Measurements from ENCODE around the gene MCRIP1.

MCRIP1 gene

DNA sequence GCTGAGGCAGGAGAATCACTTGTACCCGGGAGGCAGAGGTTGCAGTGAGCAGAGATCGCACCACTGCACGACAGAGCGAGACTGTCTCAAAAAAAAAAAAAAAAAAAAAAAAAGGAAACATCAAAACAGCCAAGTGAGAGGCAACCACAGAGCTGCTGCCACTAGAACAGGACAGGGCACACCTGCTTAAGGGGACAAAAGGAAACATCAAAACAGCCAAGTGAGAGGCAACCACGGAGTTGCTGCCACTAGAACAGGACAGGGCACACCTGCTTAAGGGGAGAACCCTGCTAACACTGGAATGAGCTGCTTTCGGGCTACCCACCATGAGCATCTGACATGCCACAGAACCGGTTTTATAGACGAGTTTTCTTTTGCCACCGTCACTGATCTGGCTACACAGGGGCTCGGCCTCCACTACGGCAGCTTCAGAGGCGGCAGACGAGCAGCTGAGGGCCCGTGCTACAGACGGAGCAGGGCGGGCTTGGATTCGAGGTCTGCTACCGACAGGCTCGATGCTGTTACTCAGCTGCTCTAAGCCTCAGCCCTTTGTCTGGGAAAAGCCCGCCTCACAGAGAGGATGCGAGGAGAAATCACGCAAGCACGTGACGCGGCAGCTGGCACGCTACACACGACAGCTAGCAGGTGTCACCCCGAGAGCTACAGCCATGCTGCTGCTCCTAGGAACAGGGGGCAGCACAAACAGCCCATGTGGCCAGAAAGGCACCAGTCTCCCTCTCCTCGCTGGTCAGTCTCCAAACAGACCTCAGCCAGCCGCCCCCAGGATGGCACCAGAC, 25.3 kb upstream of the MCRIP1 start:
- ATAC-seq: no peak
- TF ChIP-seq ZC3H10 (CRISPR knock-in tag; IDR thresholded peaks at IDR 0.05) (no peak), GLIS3 (CRISPR knock-in tag; IDR thresholded peaks at IDR 0.05) (no peak), SNAI2 (CRISPR knock-in tag; IDR thresholded peaks at IDR 0.05) (no peak), ZNF8 (CRISPR knock-in tag; IDR thresholded peaks at IDR 0.05) (no peak), ZFP30 (CRISPR knock-in tag; IDR thresholded peaks at IDR 0.05) (no peak), ZNF70 (CRISPR knock-in tag; IDR thresholded peaks at IDR 0.05) (no peak), BACH2 (CRISPR knock-in tag; IDR thresholded peaks at IDR 0.05; ENCODE audit: borderline replicate concordance) (no peak), RARB (CRISPR knock-in tag; IDR thresholded peaks at IDR 0.05) (no peak), PPARA (CRISPR knock-in tag; IDR thresholded peaks at IDR 0.05; ENCODE audit: borderline replicate concordance) (no peak), ARNTL (CRISPR knock-in tag; IDR thresholded peaks at IDR 0.05; ENCODE audit: borderline replicate concordance, low read depth) (no peak), ZNF565 (CRISPR knock-in tag; conservative IDR thresholded peaks at IDR 0.05; ENCODE audit: low read depth) (no peak), OSR1 (CRISPR knock-in tag; IDR thresholded peaks at IDR 0.05) (no peak), ZFP3 (CRISPR knock-in tag; IDR thresholded peaks at IDR 0.05) (no peak), ISL1 (CRISPR knock-in tag; IDR thresholded peaks at IDR 0.05) (no peak), TOX (CRISPR knock-in tag; IDR thresholded peaks at IDR 0.05; ENCODE audit: borderline replicate concordance) (no peak)
- TF ChIP-seq, protein P1, sequence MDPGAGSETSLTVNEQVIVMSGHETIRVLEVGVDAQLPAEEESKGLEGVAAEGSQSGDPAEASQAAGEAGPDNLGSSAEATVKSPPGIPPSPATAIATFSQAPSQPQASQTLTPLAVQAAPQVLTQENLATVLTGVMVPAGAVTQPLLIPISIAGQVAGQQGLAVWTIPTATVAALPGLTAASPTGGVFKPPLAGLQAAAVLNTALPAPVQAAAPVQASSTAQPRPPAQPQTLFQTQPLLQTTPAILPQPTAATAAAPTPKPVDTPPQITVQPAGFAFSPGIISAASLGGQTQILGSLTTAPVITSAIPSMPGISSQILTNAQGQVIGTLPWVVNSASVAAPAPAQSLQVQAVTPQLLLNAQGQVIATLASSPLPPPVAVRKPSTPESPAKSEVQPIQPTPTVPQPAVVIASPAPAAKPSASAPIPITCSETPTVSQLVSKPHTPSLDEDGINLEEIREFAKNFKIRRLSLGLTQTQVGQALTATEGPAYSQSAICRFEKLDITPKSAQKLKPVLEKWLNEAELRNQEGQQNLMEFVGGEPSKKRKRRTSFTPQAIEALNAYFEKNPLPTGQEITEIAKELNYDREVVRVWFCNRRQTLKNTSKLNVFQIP (CRISPR knock-in tag; IDR thresholded peaks at IDR 0.05; ENCODE audit: borderline replicate concordance, low read depth): no peak
- TF ChIP-seq, protein P2, sequence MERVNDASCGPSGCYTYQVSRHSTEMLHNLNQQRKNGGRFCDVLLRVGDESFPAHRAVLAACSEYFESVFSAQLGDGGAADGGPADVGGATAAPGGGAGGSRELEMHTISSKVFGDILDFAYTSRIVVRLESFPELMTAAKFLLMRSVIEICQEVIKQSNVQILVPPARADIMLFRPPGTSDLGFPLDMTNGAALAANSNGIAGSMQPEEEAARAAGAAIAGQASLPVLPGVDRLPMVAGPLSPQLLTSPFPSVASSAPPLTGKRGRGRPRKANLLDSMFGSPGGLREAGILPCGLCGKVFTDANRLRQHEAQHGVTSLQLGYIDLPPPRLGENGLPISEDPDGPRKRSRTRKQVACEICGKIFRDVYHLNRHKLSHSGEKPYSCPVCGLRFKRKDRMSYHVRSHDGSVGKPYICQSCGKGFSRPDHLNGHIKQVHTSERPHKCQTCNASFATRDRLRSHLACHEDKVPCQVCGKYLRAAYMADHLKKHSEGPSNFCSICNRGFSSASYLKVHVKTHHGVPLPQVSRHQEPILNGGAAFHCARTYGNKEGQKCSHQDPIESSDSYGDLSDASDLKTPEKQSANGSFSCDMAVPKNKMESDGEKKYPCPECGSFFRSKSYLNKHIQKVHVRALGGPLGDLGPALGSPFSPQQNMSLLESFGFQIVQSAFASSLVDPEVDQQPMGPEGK (CRISPR knock-in tag; IDR thresholded peaks at IDR 0.05; ENCODE audit: borderline replicate concordance): no peak
- TF ChIP-seq, protein P3, sequence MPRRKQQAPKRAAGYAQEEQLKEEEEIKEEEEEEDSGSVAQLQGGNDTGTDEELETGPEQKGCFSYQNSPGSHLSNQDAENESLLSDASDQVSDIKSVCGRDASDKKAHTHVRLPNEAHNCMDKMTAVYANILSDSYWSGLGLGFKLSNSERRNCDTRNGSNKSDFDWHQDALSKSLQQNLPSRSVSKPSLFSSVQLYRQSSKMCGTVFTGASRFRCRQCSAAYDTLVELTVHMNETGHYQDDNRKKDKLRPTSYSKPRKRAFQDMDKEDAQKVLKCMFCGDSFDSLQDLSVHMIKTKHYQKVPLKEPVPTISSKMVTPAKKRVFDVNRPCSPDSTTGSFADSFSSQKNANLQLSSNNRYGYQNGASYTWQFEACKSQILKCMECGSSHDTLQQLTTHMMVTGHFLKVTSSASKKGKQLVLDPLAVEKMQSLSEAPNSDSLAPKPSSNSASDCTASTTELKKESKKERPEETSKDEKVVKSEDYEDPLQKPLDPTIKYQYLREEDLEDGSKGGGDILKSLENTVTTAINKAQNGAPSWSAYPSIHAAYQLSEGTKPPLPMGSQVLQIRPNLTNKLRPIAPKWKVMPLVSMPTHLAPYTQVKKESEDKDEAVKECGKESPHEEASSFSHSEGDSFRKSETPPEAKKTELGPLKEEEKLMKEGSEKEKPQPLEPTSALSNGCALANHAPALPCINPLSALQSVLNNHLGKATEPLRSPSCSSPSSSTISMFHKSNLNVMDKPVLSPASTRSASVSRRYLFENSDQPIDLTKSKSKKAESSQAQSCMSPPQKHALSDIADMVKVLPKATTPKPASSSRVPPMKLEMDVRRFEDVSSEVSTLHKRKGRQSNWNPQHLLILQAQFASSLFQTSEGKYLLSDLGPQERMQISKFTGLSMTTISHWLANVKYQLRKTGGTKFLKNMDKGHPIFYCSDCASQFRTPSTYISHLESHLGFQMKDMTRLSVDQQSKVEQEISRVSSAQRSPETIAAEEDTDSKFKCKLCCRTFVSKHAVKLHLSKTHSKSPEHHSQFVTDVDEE (CRISPR knock-in tag; IDR thresholded peaks at IDR 0.05): no peak
- TF ChIP-seq, protein P4, sequence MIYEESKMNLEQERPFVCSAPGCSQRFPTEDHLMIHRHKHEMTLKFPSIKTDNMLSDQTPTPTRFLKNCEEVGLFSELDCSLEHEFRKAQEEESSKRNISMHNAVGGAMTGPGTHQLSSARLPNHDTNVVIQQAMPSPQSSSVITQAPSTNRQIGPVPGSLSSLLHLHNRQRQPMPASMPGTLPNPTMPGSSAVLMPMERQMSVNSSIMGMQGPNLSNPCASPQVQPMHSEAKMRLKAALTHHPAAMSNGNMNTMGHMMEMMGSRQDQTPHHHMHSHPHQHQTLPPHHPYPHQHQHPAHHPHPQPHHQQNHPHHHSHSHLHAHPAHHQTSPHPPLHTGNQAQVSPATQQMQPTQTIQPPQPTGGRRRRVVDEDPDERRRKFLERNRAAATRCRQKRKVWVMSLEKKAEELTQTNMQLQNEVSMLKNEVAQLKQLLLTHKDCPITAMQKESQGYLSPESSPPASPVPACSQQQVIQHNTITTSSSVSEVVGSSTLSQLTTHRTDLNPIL (CRISPR knock-in tag; IDR thresholded peaks at IDR 0.05; ENCODE audit: low read depth): no peak

DNA sequence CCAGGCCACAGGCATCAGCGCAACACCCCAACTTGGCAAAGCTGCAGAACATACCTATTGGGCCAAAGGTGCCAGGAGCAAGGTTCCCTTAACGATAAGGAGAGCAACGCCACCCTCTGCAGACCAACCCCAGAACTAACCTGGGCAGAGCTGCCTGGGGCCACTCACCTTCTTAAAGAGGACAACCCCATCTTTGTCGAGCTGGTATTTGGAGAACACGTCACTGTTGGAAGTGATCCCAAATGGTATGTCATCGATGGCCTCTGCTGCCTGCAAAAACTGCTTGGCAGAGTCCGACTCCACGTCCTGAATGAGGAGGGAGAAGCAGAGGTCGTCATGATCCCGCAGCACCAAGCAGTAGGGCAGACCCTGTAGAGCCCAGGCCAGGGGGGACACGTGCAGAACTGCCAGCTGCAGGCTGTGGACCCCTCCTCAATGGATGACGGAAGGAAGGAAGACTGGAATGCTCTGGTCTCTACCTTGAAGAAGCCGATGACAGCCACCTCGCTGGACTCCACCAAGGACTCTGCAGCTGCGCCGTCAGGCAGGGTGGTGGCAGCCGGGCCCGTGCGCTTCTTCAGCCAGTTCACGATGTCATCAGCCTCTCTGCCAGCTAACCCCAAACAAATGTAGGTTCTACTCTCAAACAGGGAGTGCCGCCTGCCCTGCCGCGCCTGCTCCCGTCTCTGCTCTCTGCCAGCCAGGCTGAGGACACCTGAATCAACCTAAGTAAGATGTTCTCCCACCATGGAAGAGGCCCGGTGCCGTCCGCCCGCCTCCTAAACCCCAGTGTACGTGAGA, 22.1 kb upstream of the MCRIP1 start:
- no peak for TF ChIP-seq GLIS3 (CRISPR knock-in tag; IDR thresholded peaks at IDR 0.05)
- TF ChIP-seq CSDC2 (CRISPR knock-in tag; IDR thresholded peaks at IDR 0.05): no peak
- TF ChIP-seq PPARA (CRISPR knock-in tag; IDR thresholded peaks at IDR 0.05; ENCODE audit: borderline replicate concordance): no peak
- TF ChIP-seq TCF4 (CRISPR knock-in tag; IDR thresholded peaks at IDR 0.05; ENCODE audit: borderline replicate concordance): no peak
- no peak for TF ChIP-seq ARNTL (CRISPR knock-in tag; IDR thresholded peaks at IDR 0.05; ENCODE audit: borderline replicate concordance, low read depth)
- TF ChIP-seq OSR1 (CRISPR knock-in tag; IDR thresholded peaks at IDR 0.05): no peak
- TF ChIP-seq, protein P1 (CRISPR knock-in tag; IDR thresholded peaks at IDR 0.05; ENCODE audit: borderline replicate concordance, low read depth): no peak
- TF ChIP-seq ZNF8 (CRISPR knock-in tag; IDR thresholded peaks at IDR 0.05): no peak
- TF ChIP-seq, protein P3 (CRISPR knock-in tag; IDR thresholded peaks at IDR 0.05): no peak
- no peak for TF ChIP-seq ZNF565 (CRISPR knock-in tag; conservative IDR thresholded peaks at IDR 0.05; ENCODE audit: low read depth)
- TF ChIP-seq, protein P4 (CRISPR knock-in tag; IDR thresholded peaks at IDR 0.05; ENCODE audit: low read depth): no peak
- no peak for TF ChIP-seq RARB (CRISPR knock-in tag; IDR thresholded peaks at IDR 0.05)
- no peak for ATAC-seq
